Psoas muscle (tissue), 8 donors: ENCODE data around the gene TBC1D22A. TPM values are rescaled to one million over a fixed set of nuclear protein-coding genes. Genes with fewer than 3 reads are reported as not detected.

Source experiments
- ATAC-seq, 4 donors: fragments of 200-7000 bp; cut with Tn5 transposase; one replicate each; pipeline ENCODE4 v1.9.1; 2020; ENCODE audit warnings: moderate library complexity in 3 of 4, mild to moderate bottlenecking in 2 of 4
- DNase-seq, 2 donors: peaks; one replicate each; pipeline ENCODE4 v3.0.0-alpha.2; 2020
- H3K27ac ChIP-seq: fragments of 200-600 bp; one replicate; pipeline ENCODE4 v1.8.0; 2022
- H3K27me3 ChIP-seq, 3 donors: fragments of 200-600 bp in 1 of 3; one replicate each; pipeline versions ENCODE4 v1.6.1 to v1.8.0; 2013 to 2022; ENCODE audit warnings: low read length in 2 of 3, mild to moderate bottlenecking in 2 of 3, moderate library complexity in 1 of 3; ENCODE audit not compliant: insufficient read depth in 3 of 3
- H3K36me3 ChIP-seq, 2 donors: fragments of 200-600 bp in 1 of 2; one replicate each; pipeline versions ENCODE4 v1.6.1 to v1.8.0; 2013 to 2022; ENCODE audit warnings: low read depth in 1 of 2, mild to moderate bottlenecking in 1 of 2, moderate library complexity in 1 of 2; ENCODE audit not compliant: insufficient read depth in 1 of 2
- H3K4me1 ChIP-seq: fragments of 200-600 bp; one replicate; pipeline ENCODE4 v1.8.0; 2022
- H3K4me3 ChIP-seq: fragments of 200-600 bp; one replicate; pipeline ENCODE4 v1.8.0; 2022; ENCODE audit warnings: mild to moderate bottlenecking
- H3K9me3 ChIP-seq: fragments of 200-600 bp; one replicate; pipeline ENCODE4 v1.8.0; 2022
- WGBS, 3 donors: extraction: QIAGEN DNeasy Blood & Tissue Kit; methylation state at CpG; one replicate each; pipeline versions ENCODE4 v1.1.6 to v1.1.7; 2013; 5-methylcytosine and 5-hydroxymethylcytosine counted together
- intact Hi-C, 2 donors: fragments of 100-400 bp; cut with DNase I; formaldehyde crosslinking; loops; one replicate each; pipeline versions ENCODE4 v1.11.0 to v1.14.2; 2022
- polyA plus RNA-seq, 3 donors: library from polyadenylated mRNA; stranded (reverse); fragments of 200-250 nt; gene quantifications; one replicate each; pipeline ENCODE4 v1.2.3, GENCODE V29; 2013
- total RNA-seq, 4 donors: library from RNA; stranded (reverse); fragmentation: NEBNext Ultra II Directional in 2 of 4; extraction: Animal tissue kit (Norgen Biotek cat#: 25700) in 2 of 4; gene quantifications; one replicate each; pipeline versions ENCODE4 v1.2.1 to v1.2.4, GENCODE V29; 2021 to 2023
- TF ChIP-seq, protein P1 (sequence below): fragments of 200-600 bp; IDR thresholded peaks from one replicate; pipeline ENCODE4 v1.8.0; 2022; ENCODE audit warnings: antibody characterized with exemption
- donor health status: healthy with polysubstance abuse.
- donor health status: DM: no; HTN: no; CAD: no; lungs with moderate emphysema.
- donor health status: Bipolar disorder and iron deficiency.
- donor health status: healthy.
- donor health status: DM: yes; HTN: yes; CAD: no.
- donor health status: DM: no; HTN: no; CAD: no.
- donor health status: DM: no; HTN: no; CAD: no.
- donor health status: DM: yes; HTN: yes; CAD: no.

TBC1D22A gene
- total and polyA plus RNA-seq, 7 donors: 11.7 to 25.0 (median 18.9) TPM

DNA sequence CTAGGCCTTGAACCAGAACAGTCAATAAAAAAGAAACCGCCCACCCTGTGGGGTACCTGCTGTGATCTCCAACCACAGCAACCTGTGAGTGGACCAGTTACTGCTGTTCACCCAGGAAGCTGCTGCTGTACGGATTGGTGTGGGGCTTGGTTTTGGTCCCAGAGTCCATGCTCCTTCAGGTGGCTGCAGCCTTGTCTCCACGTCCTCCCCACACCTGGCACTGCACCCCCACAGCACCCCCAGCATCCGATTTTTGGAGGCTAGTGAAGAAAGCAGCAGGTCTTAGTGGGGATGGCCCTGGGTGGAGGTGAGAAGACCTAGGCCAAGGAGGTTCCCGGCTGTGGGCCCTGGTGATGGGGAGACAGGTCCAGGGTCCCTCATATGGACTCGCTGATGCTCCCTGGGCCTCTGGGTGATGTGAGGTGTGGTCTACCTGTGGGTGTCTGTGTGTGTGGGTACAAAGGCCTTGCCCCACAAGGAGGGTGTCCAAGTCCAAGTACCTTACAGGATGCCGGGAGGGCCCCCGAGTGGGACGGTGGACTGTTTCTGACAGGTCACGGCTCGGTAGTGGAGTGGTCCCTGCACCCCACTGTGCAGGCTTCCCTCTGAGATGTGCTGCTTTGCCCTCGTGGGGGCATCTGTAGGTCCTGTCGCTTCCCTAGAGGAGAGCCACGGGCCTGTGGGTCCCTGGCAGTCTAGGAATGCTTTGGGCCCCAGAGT is 283.4 kb downstream of the TBC1D22A start:
- TF ChIP-seq, protein P1, sequence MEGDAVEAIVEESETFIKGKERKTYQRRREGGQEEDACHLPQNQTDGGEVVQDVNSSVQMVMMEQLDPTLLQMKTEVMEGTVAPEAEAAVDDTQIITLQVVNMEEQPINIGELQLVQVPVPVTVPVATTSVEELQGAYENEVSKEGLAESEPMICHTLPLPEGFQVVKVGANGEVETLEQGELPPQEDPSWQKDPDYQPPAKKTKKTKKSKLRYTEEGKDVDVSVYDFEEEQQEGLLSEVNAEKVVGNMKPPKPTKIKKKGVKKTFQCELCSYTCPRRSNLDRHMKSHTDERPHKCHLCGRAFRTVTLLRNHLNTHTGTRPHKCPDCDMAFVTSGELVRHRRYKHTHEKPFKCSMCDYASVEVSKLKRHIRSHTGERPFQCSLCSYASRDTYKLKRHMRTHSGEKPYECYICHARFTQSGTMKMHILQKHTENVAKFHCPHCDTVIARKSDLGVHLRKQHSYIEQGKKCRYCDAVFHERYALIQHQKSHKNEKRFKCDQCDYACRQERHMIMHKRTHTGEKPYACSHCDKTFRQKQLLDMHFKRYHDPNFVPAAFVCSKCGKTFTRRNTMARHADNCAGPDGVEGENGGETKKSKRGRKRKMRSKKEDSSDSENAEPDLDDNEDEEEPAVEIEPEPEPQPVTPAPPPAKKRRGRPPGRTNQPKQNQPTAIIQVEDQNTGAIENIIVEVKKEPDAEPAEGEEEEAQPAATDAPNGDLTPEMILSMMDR: no peak
- Histone ChIP-seq H3K27me3 (no peaks in the 10 kb centered on the region), H3K27ac (no peak overlapping the region), H3K36me3 (no peaks in the 10 kb centered on the region), H3K4me1 (no peaks in the 10 kb centered on the region), H3K4me3 (no peak overlapping the region), H3K9me3 (no peaks in the 10 kb centered on the region)
- intact Hi-C loops: no loop called here
- WGBS, 3 donors: 95 to 98% (median 96%) methylated on average over 14 of the region's 14 CpGs
- no peak for ATAC-seq
- peak in 1 of 2 donors; percentile 43 for DNase-seq

DNA sequence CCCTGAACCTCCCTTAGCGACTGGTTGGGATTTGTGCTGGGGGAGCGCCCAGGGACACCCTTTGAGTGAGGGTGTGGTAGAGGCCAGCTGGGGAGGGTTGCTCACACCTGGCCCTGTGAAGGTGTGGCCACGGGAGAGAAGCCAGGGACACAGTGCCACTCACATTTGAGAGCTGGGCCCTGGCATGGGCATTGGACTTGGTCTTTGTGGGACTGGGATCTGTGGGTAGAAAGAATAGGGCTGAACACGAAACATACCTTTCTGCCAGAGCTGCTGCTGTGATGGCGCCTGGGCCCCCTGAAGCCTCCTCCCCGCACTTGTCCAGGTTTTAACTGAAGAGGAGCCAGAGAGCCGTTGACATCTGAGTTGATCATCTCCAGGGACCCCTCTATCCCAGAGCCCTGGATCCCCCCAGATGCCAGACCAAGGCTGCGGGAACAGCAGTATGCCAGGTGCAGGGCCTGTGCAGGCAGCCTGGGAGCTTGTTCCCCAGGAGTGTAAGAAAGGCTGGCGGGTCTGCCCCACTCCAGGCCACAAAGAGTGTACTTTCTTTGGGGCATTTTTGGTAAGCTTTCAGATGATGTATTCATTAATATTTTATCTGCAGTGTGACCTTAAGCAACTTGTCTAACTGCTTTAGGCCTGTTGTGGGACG is 284.1 kb downstream of the TBC1D22A start:
- DNase-seq: peak in 1 of 2 donors; percentile 6
- no peaks in the 10 kb centered on the region for H3K27me3 ChIP-seq
- no peaks in the 10 kb centered on the region for H3K4me1 ChIP-seq
- 76 to 88% (median 81%) methylated on average over 10 of the region's 10 CpGs for WGBS, 3 donors
- H3K9me3 ChIP-seq: no peaks in the 10 kb centered on the region
- H3K27ac ChIP-seq: no peak overlapping the region
- intact Hi-C loops: no loop called here
- TF ChIP-seq, protein P1: no peak
- no peak overlapping the region for H3K4me3 ChIP-seq
- ATAC-seq: no peak
- no peaks in the 10 kb centered on the region for H3K36me3 ChIP-seq

DNA sequence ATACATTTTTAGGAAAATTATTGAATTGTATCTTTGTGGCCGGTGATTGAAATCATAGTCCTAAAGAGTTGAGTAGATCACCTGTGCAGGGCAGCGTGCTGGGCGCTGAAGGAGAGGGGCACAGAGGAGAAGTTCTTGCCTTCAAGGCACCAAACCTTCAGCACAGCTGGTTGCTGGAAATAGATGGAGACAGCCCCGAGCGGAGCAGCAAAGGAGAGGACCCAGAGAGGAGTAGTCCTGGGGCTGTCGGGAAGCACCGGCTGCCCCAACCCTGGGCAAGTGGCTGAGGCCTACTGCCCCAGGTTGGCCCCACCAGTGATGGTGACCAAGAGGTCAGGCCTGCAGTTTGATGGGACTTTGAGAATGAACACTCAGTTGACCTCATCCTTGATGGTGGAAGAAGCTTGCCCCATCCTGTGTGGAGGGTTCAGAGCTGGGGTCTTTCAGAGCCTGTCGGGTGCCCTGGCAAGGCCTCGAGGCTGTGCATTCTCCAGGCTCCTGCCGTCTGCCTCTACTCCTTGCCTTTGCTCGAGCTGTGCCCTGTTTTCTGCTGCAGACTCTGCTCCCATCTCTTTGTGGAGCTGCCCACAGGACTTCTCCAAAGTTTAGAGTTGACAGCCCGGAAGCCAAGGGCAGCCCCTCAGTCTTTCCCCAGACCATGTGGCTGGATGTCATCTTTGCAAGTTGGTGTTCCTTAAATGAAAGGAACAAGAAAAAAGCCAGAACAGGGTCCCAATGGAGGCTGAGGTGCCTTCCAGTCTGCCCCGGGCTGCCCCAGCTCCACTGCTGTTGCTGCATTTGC is 285.1 kb downstream of the TBC1D22A start:
- Histone ChIP-seq H3K27ac (no peak overlapping the region), H3K27me3 (no peaks in the 10 kb centered on the region), H3K9me3 (no peaks in the 10 kb centered on the region), H3K4me1 (no peaks in the 10 kb centered on the region), H3K4me3 (no peak overlapping the region), H3K36me3 (no peaks in the 10 kb centered on the region)
- peak in 1 of 2 donors; percentile 39 for DNase-seq
- intact Hi-C loops: no loop called here
- ATAC-seq: no peak
- 92 to 97% (median 95%) methylated on average over 13 of the region's 13 CpGs for WGBS, 3 donors
- TF ChIP-seq, protein P1: no peak

DNA sequence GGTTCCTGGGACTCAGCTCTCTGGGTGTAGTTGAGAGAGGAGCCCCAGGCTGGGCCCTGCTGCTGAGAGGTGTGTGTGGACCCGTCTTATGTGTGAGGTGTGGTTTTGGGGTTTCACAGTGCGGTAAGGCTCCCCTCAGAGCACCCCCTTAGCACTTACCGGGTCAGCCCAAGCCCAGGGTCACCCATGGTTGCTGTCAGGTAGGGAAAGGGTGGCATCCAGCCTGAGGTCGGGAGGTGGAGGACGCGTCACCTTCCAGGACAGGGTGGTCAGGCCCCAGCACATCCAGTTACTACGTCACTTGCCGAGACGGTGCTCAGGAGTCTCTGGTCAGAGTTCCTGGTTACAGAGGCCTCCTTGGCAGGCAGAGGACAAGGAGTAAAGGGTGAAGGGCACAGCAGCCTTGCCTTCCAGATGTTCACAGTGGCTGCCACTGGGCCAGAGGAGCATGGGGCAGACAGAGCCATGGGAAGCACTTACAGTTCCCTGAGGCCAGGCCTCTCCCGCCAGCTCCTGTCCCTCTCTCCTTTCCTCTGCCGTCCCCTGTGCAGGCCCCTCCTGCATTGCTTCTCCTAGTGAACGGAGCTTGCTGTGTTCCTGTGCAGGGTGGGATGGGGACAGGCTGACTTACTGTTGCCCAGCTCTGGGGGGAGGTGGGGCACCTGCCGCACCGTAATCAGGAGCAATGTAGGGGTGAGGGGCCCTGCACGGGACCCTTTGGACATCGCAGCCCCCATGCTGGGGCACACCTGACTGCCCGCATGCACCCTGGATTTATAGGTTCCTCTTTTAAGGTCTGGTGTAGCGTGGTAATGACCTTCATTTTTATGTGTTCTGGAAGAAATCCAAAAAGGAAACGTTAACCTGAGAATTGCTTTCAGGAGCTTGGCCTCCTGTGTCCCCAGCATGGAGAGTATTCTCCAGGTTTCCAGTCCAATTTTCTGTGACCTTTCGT is 285.9 kb downstream of the TBC1D22A start:
- Histone ChIP-seq H3K9me3 (no peaks in the 10 kb centered on the region), H3K4me3 (no peak overlapping the region), H3K36me3 (no peaks in the 10 kb centered on the region), H3K4me1 (no peaks in the 10 kb centered on the region), H3K27ac (no peak overlapping the region), H3K27me3 (no peaks in the 10 kb centered on the region)
- DNase-seq: peak in 1 of 2 donors; percentile 21
- TF ChIP-seq, protein P1: no peak
- intact Hi-C loops: no loop called here
- WGBS, 3 donors: 80 to 86% (median 83%) methylated on average over 20 of the region's 20 CpGs
- no peak for ATAC-seq
